NCI-H1048 (cell line): Measurements from ENCODE around the gene PGA3.
"Not testable (repeated sequence)": the region's sequence is repeated elsewhere in the genome, so short reads cannot be mapped to it uniquely, and the experiment has no call there.

Source experiments
- DNase-seq: peaks from one replicate; lab custom pipeline; 2025; lab: John Stamatoyannopoulos, UW

PGA3 gene

GRCh38 chr11:61207636-61208310 lies 4.5 kb downstream of the PGA3 start:
- DNase-seq, result not testable (repeated sequence)

- not testable (repeated sequence) for DNase-seq
Measured at GRCh38 chr11:61210629-61211028, 7.3 kb downstream of the PGA3 start.

GRCh38 chr11:61211327-61211952 lies 8.1 kb downstream of the PGA3 start:
- DNase-seq, result not testable (repeated sequence)

DNA sequence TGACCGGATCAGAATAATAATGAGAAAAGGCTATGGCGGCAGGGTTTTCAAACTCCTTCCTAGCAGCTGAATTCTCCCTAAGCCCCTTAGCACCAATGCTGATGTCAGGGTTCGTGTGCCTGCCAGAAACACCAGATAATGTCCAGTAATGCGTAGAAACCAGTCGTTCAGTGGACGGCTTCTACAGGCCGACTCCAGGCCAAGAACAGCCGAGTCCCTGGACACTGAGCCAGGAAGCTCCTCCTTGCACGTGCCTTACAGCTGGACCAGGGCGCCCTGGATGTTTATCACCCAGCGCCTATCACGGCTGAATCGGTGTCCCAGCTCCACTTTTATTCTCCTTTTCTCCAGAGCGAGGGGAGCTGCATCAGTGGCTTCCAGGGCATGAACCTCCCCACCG lies 8.9 kb downstream of the PGA3 start:
- not testable (repeated sequence) for DNase-seq

- not testable (repeated sequence) for DNase-seq
Measured at GRCh38 chr11:61213711-61214324, 10.5 kb downstream of the PGA3 start.

- not testable (repeated sequence) for DNase-seq
Measured at GRCh38 chr11:61218306-61218705, 15.0 kb downstream of the PGA3 start.

DNA sequence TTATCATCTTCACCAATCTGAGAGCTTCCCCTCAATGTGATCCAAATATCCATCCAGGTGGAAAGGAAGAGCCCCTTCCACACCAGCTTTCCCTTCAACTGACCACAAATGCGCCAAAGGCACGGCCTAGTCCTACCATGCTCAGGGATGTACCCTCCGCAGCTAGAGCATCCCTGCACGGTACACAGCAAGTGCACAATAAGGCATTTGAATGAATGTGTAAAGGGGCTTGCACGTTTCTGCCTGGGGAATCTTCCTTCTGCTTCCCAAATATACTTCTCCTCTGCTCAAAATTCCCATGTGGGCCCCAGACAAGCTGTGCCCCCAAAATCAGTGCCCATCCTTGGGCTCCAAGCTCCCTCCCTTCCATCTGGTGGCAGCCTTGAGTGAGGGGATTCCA lies 15.7 kb downstream of the PGA3 start:
- not testable (repeated sequence) for DNase-seq

GRCh38 chr11:61222047-61222446 lies 18.7 kb downstream of the PGA3 start, which contains the start of gene PGA4:
PGA4 (plus strand) TSS chr11:61222347; CDS start chr11:61222401, 54 bp downstream.
- not testable (repeated sequence) for DNase-seq

- not testable (repeated sequence) for DNase-seq
Measured at GRCh38 chr11:61222692-61223091, 19.4 kb downstream of the PGA3 start.

DNA sequence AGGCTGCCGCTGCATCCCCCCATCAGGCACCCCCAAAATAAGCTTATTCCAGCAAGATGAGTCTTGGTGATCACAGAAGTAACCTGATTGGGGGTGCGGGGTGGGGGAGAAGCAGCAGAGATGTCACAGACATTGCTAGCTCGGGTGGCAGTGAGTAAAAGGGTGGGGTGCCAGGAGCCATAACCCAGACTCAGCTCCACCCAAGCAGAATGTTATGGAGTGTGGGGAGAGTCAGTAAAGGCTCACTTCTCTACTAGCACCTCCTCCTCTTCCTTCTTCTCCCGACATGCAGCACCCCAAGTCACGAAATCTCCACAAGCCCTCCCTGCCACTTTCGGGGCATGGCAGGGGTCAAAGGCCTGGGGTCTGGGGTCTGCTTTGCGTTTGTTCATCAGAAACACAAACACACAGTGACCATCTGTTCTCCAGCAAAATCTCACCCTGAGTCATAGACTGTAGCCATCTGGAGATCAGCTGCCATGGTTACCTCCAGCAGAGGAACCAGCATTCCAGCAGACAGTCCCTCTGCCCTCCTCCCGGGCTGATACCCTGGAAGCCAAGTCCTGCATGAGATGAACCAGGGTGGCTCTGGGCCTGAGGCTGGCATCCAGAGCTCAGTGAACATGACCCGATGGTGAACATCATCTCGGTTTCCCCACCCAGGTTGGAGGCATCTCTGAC lies 23.3 kb downstream of the PGA3 start:
- not testable (repeated sequence) for DNase-seq

DNA sequence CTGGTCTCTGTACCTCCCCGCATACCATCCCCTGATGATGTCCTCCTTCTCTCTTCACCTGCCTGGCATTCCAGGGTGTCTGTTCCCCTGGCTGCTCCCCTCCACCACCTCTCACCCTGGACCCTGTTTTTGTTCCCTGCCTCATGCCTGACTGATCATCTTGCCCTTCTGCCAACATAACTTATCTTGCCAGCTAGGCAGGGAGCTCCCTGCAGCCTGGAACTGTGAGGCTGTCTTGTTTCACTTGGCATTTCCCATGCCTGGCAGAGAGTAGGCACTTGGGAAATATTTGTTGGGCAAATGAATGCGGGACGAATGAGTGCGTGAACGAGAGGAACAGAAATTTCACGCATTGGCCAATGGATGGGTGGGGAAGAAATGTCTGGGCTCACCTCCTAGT lies 26.1 kb downstream of the PGA3 start:
- not testable (repeated sequence) for DNase-seq

- not testable (repeated sequence) for DNase-seq
Measured at GRCh38 chr11:61231033-61231432, 27.7 kb downstream of the PGA3 start.

DNA sequence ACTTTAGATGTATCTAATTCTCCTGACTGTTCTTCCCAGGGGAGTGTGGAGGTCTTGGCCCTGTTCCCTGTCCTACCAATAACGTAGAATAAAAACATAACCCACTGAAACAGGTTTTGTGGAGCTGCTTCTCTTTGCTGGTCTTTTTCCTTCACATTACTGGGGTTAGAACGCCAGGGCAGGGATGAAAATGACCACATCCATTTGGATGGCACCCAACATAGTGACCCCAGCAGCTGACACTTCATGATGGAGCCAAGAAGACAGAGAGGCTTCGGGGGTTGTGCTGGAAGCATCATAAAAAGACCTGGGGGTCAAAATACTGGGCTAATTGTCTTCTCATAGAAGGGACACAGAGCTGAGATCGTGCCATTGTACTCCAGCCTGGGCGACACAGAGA lies 28.3 kb downstream of the PGA3 start:
- DNase-seq, result not testable (repeated sequence)

GRCh38 chr11:61232548-61233145 lies 29.3 kb downstream of the PGA3 start:
- not testable (repeated sequence) for DNase-seq

- not testable (repeated sequence) for DNase-seq
Measured at GRCh38 chr11:61237130-61237529, 33.8 kb downstream of the PGA3 start.

DNA sequence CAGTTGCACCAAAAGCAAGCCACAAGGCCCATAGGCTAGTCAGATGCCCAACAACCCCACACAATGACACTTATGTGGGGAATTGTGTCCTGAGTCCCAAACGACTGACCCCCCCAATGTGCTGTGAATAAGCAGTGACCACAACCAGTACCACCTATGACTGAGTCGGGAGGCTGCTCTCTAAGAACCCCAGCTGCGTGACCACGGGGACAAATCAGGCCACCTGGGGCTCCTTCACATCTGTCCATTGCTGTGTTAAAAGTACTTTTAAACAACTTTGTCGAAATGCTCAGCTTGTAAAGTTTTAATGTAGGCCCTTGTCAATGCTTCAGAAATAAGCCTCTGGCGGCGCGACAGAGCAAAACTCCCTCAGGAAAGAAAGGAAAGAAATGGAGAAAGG lies 37.0 kb downstream of the PGA3 start:
- not testable (repeated sequence) for DNase-seq

- not testable (repeated sequence) for DNase-seq
Measured at GRCh38 chr11:61240875-61241274, 37.6 kb downstream of the PGA3 start, which contains the start of gene PGA5. PGA5 (plus strand) TSS chr11:61241175; CDS start chr11:61241227, 52 bp downstream.

- not testable (repeated sequence) for DNase-seq
Measured at GRCh38 chr11:61241526-61241925, 38.2 kb downstream of the PGA3 start.

DNA sequence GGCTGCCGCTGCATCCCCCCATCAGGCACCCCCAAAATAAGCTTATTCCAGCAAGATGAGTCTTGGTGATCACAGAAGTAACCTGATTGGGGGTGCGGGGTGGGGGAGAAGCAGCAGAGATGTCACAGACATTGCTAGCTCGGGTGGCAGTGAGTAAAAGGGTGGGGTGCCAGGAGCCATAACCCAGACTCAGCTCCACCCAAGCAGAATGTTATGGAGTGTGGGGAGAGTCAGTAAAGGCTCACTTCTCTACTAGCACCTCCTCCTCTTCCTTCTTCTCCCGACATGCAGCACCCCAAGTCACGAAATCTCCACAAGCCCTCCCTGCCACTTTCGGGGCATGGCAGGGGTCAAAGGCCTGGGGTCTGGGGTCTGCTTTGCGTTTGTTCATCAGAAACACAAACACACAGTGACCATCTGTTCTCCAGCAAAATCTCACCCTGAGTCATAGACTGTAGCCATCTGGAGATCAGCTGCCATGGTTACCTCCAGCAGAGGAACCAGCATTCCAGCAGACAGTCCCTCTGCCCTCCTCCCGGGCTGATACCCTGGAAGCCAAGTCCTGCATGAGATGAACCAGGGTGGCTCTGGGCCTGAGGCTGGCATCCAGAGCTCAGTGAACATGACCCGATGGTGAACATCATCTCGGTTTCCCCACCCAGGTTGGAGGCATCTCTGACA lies 42.1 kb downstream of the PGA3 start:
- DNase-seq, result not testable (repeated sequence)

DNA sequence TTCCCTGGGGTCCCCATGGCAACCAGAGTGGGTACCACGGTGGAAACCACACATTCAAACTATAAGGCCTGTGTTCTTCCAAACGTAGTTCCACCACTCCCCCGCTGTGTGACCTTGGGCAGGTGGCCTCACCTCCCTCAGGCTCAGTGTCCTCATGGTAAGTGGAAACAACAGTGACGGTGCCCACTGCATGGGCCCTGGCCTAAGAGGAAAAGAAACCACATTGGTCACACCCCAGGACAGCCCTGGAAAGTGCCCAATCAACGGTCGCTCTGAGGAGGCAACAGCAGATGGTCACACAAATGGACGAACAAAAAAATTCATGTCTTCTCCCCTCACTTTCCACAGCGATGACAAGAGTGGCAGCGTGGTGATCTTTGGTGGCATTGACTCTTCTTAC lies 44.8 kb downstream of the PGA3 start:
- not testable (repeated sequence) for DNase-seq

- not testable (repeated sequence) for DNase-seq
Measured at GRCh38 chr11:61249201-61249600, 45.9 kb downstream of the PGA3 start.
